ENCODE results near the gene WIPF1. TPM values are rescaled to one million over a fixed set of nuclear protein-coding genes. Genes with fewer than 3 reads are reported as not detected.

The WIPF1 gene, protein sequence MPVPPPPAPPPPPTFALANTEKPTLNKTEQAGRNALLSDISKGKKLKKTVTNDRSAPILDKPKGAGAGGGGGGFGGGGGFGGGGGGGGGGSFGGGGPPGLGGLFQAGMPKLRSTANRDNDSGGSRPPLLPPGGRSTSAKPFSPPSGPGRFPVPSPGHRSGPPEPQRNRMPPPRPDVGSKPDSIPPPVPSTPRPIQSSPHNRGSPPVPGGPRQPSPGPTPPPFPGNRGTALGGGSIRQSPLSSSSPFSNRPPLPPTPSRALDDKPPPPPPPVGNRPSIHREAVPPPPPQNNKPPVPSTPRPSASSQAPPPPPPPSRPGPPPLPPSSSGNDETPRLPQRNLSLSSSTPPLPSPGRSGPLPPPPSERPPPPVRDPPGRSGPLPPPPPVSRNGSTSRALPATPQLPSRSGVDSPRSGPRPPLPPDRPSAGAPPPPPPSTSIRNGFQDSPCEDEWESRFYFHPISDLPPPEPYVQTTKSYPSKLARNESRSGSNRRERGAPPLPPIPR
- polyA plus RNA-seq (2012; ENCODE audit: insufficient read depth, insufficient read length), result 32.1 TPM

- peak within 1 kb of the TSS; percentile 44 for H3K4me3 ChIP-seq (ENCODE audit: low read length)
These were observed at the start of gene WIPF1 for GRCh38 chr2:174597345-174598047. Gene WIPF1, minus strand, starts transcription at chr2:174597804. Its CDS starts 12,231 bp downstream, at chr2:174585573.

DNA sequence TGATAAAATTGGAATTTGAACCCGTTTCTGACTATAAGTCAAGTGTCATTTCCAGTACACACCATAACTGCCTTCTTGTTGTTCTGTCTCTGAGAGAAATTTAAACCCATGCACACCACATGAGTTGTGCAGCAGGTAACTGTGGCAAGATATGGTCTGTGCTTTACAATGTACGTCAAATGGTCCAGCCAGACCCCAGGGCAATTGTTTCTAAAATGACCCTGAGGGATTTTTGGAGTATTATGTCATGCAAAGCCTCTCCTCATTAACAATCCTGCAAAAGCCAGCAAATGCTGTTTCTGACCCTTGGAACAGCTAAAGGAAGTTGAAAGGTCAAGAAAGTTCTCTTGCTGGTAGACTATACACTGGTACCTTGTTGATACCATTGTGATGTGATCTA lies 47.7 kb upstream of the WIPF1 start:
- DNase-seq (ENCODE audit: low read depth, low spot score), result no peak
- H3K4me3 ChIP-seq (ENCODE audit: low read length), result no peak overlapping the region

More at GRCh38 chr2:174597345-174598047, at the start of gene WIPF1:
- peak; percentile 70 for DNase-seq (ENCODE audit: low read depth, low spot score)

GRCh38 chr2:174644406-174644805 lies 46.8 kb upstream of the WIPF1 start:
- no peak overlapping the region for H3K4me3 ChIP-seq (ENCODE audit: low read length)
- no peak for DNase-seq (ENCODE audit: low read depth, low spot score)

- DNase-seq (ENCODE audit: low read depth, low spot score), result no peak
- no peak overlapping the region for H3K4me3 ChIP-seq (ENCODE audit: low read length)
These were observed 45.8 kb upstream of the WIPF1 start for GRCh38 chr2:174643356-174643755.

- H3K4me3 ChIP-seq (ENCODE audit: low read length), result no peak overlapping the region
- DNase-seq (ENCODE audit: low read depth, low spot score), result no peak
These were observed 43.6 kb upstream of the WIPF1 start for GRCh38 chr2:174641168-174641567.

DNA sequence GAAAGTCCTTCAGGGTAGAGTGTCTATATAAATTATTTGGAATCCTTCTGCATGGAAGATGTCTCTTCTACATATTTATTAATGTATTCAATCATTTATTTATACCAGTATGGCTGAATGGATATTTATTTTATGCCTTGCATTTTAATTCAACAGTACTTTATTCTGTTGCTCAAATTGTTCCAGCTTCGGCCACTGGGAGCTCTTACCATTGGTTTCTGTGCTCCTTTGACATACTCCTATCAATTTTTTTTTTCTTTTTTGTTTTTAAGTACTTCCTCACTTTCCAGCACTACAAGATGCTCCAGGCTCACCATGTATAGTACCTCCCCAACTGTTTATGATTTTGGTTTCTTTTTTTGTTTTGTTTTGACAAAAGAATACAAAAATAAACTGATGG lies 39.4 kb upstream of the WIPF1 start:
- DNase-seq (ENCODE audit: low read depth, low spot score), result no peak
- no peak overlapping the region for H3K4me3 ChIP-seq (ENCODE audit: low read length)

GRCh38 chr2:174635776-174636404 lies 38.3 kb upstream of the WIPF1 start:
- H3K4me3 ChIP-seq (ENCODE audit: low read length), result no peak overlapping the region
- peak; percentile 35 for DNase-seq (ENCODE audit: low read depth, low spot score)

- H3K4me3 ChIP-seq (ENCODE audit: low read length), result peak overlapping the region; percentile 60
- no peak for DNase-seq (ENCODE audit: low read depth, low spot score)
These were observed 37.5 kb upstream of the WIPF1 start for GRCh38 chr2:174635015-174635593.

DNA sequence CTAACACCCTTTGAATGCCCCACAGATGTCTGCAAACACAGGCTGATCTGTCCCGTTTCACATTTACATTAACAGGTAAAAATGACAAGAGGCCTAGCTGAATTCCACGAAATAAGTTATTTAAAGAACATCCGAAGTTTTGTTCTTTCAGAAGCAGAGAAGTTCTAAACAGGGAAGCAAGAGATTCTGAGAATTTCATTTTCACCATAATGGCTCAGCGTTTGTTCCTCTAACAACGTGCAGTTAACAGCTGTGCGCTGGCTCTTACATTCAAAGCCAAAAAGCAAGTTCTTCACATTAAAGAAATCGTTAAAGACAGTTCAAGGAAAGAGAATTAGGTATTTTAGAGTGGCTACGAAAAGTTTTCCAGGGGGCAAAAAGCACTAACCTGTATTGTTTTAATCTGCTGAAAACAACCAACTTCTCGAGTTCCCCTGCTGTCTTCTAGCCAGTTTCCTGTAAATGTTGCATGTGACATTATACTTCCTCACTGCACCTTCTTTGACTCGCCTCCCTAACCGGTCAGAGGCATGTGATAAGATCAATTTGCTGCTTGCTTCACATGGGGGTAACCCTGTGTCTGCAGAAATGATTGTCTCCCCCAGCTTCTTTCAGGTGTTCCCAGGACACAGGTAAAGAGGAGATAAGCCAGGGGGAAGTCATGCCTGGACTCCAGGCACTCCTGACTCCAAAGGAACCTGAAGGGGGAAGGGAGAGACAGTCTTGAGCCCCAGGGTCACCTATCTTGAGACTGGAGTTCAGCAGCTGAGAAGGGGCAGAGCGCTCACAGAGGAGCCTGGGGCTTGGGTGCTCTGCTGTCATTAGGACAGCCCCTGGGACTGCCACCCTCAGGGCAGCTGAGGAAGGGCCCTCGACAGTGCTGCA lies 36.8 kb upstream of the WIPF1 start:
- DNase-seq (ENCODE audit: low read depth, low spot score), result peak; percentile 65
- H3K4me3 ChIP-seq (ENCODE audit: low read length), result peak overlapping the region; percentile 60

GRCh38 chr2:174633623-174633930 lies 36.0 kb upstream of the WIPF1 start:
- DNase-seq (ENCODE audit: low read depth, low spot score), result no peak

DNA sequence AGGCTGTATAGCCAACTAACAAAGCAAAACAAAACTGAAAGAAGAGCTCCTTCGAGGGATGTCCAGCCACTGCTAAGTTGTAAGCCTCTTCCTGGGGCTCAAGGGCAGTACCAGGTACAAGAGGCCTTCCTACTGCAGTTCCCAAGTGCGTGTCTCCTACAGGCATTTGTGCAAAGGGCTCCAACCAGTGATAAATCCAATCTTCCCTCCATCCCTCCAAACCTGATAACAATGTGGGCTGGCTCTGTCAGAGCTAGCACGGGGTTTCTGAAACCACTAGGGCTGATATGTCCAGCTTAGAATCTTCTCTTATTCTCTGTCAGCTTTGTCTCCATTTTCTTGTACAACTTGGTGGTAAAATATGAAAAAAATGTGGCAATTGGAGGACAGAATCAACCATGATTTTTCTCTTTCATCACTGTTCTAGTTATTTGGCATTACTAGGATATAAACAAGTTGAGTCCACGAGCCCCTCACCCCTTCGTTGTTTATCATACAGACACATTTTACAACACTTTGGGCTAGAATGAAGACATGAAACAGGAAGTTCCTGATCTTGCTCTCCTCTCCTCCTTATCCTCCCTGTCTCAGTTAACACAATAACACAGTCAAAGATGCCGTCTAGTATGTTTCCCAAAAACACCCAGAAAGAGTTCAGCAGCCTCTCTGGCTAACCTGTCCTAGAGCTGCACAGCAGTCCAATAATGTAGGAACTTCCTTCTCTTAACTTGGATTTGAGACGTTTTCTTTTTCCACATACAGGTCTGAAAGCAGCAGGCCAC lies 35.4 kb upstream of the WIPF1 start:
- H3K4me3 ChIP-seq (ENCODE audit: low read length), result peak overlapping the region; percentile 60
- DNase-seq (ENCODE audit: low read depth, low spot score), result no peak

More at GRCh38 chr2:174633623-174633930, 36.0 kb upstream of the WIPF1 start:
- H3K4me3 ChIP-seq (ENCODE audit: low read length), result peak overlapping the region; percentile 60

GRCh38 chr2:174631009-174631981 lies 33.7 kb upstream of the WIPF1 start:
- no peak for DNase-seq (ENCODE audit: low read depth, low spot score)
- H3K4me3 ChIP-seq (ENCODE audit: low read length), result no peak overlapping the region

GRCh38 chr2:174630107-174630506 lies 32.5 kb upstream of the WIPF1 start:
- DNase-seq (ENCODE audit: low read depth, low spot score), result no peak
- no peak overlapping the region for H3K4me3 ChIP-seq (ENCODE audit: low read length)

DNA sequence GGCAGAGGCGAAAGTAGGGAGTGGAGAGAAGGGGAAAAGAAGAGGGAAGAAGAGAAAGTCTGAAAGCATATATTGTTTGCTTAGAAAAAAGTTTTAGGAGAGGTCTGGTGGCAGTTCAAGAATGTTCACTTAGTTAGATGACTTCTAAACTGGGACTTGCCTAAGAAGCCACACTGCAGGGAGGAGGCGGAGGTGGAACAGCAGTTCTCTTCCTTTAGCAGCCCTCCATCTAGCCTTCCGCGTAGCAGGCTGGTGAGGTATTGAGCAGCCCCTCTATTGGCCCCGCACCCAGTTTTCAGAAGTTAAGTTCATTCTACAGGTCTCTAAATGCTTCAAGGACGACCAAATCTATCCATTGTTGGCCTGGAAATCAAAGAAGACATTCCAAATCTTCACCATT lies 31.9 kb upstream of the WIPF1 start:
- H3K4me3 ChIP-seq (ENCODE audit: low read length), result no peak overlapping the region
- no peak for DNase-seq (ENCODE audit: low read depth, low spot score)

DNA sequence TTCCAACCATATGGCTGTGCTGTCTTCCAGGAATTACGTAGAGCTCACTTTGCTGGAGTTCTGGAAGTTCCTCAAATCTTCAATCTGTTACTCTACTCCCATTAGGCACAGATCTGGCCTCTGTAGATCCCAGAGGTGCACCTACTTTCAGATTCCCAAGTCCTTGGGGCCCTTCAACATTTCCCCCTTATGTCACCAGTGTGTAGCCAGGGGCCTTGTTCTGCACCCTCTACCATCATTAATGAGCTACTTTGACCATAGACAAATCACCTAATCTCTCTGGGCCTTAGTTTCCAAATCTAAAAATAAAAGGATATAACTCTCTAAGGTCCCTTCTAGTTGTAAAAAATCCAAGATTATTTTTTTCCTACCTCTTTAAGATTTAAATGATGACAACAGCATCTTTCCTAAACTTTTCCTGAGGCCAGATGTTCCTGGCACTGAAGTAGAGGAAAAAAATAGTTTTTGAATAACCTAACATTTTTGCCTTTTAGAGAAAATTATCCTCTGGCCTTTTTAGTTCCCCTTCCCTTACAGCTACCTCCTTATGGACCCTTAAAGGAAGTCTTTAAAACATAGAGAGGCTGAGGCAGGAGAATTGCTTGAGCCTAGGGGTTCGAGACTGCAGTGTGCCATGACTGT lies 31.0 kb upstream of the WIPF1 start:
- no peak overlapping the region for H3K4me3 ChIP-seq (ENCODE audit: low read length)
- no peak for DNase-seq (ENCODE audit: low read depth, low spot score)

- DNase-seq (ENCODE audit: low read depth, low spot score), result no peak
- no peak overlapping the region for H3K4me3 ChIP-seq (ENCODE audit: low read length)
These were observed 29.6 kb upstream of the WIPF1 start for GRCh38 chr2:174627216-174627615.
